OCI-LY1 (cell line): ENCODE results near the gene KIF25.

Experiments used
- EZH2 ChIP-seq: fragments of 200-600 bp; sonication (generic), shearing (Covaris generic); IDR thresholded peaks from 2 replicates; pipeline ENCODE4 v1.8.0; 2017; ENCODE audit warnings: borderline replicate concordance, mixed run types, mild to moderate bottlenecking, antibody characterized with exemption, low read length, moderate library complexity, mixed read lengths
- TF ChIP-seq, protein P1 (sequence below): fragments of 200-600 bp; sonication (generic), shearing (Covaris generic); IDR thresholded peaks from 2 replicates; pipeline ENCODE4 v1.5.1; 2017; ENCODE audit warnings: mild to moderate bottlenecking, antibody characterized with exemption, low read length, moderate library complexity, mixed read lengths

DNA sequence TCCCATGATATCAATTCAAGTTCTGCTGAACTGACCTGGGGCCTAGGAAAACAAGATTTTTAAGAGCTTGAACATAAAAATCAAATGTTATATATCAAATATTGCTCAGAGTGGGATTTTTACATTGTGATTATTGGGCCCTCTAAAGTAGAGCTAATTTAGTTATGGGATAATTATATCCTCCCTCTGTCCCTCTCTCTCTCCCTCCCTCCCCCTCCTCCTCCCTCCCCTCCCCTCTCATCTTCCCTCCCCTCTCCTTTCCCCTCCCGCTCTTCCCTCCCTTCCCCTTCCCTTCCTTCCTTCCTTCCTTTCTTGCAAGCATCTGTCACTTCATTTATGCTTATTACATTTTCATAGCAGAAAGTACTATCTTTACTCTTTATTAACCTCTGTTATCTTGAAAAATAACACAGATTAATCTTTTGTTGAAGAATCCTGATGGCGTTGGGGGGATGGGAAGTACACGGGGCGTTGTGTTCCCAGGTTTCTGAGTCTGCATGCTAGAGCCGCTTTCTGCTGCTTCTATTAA is 32.8 kb downstream of the KIF25 start:
- no peak for TF ChIP-seq EZH2
- TF ChIP-seq, protein P1, sequence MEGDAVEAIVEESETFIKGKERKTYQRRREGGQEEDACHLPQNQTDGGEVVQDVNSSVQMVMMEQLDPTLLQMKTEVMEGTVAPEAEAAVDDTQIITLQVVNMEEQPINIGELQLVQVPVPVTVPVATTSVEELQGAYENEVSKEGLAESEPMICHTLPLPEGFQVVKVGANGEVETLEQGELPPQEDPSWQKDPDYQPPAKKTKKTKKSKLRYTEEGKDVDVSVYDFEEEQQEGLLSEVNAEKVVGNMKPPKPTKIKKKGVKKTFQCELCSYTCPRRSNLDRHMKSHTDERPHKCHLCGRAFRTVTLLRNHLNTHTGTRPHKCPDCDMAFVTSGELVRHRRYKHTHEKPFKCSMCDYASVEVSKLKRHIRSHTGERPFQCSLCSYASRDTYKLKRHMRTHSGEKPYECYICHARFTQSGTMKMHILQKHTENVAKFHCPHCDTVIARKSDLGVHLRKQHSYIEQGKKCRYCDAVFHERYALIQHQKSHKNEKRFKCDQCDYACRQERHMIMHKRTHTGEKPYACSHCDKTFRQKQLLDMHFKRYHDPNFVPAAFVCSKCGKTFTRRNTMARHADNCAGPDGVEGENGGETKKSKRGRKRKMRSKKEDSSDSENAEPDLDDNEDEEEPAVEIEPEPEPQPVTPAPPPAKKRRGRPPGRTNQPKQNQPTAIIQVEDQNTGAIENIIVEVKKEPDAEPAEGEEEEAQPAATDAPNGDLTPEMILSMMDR = no peak
